Upper lobe of left lung (tissue), 4 donors: ENCODE data around the gene POLA2.
"Not testable (repeated sequence)": the region's sequence is repeated elsewhere in the genome, so short reads cannot be mapped to it uniquely, and the experiment has no call there.

Experiments used
- EP300 ChIP-seq, 4 donors: sonication (generic); formaldehyde crosslinking; IDR thresholded peaks; one replicate each; pipeline ENCODE4 v1.5.1; 2017; ENCODE audit warnings: antibody characterized with exemption in 4 of 4, control low read depth in 2 of 4
- POLR2A ChIP-seq, 4 donors: fragments of 450-650 bp; IDR thresholded peaks; one replicate each; pipeline ENCODE4 v1.5.1; 2016 to 2017; ENCODE audit warnings: antibody characterized with exemption in 4 of 4, mild to moderate bottlenecking in 2 of 4
- POLR2AphosphoS5 ChIP-seq, 2 donors: sonication (generic); formaldehyde crosslinking; IDR thresholded peaks; one replicate each; pipeline ENCODE4 v1.5.1; 2017; ENCODE audit warnings: antibody characterized with exemption in 2 of 2
- TF ChIP-seq, protein P1 (sequence below), 6 experiments: fragments of 450-650 bp in 4 of 6; fragments of 200-600 bp in 2 of 6; sonication (generic) in 2 of 6; IDR thresholded peaks; one replicate each; pipeline ENCODE4 v1.5.1; 2016 to 2019; ENCODE audit warnings: antibody characterized with exemption in 6 of 6

DNA sequence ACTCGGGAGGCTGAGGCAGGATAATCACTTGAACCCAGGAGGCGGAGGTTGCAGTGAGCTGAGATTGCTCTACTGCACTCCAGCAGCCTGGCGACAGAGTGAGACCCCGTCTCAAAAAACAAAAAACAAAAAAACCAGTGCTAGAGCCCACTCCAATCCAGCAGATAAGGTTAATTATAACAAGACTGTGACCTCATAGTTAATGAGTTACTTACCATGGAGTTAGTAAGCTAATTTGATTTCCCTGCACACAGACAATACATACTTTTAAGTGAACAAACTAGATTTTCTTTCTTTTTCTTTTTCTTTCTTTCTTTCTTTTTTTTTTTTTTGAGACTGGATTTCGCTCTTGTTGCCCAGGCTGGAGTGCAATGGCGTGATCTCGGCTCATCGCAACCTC is 16.7 kb upstream of the POLA2 start:
- not testable (repeated sequence) for TF ChIP-seq POLR2AphosphoS5, POLR2A, EP300 (IDR thresholded peaks at IDR 0.05)
- TF ChIP-seq, protein P1, sequence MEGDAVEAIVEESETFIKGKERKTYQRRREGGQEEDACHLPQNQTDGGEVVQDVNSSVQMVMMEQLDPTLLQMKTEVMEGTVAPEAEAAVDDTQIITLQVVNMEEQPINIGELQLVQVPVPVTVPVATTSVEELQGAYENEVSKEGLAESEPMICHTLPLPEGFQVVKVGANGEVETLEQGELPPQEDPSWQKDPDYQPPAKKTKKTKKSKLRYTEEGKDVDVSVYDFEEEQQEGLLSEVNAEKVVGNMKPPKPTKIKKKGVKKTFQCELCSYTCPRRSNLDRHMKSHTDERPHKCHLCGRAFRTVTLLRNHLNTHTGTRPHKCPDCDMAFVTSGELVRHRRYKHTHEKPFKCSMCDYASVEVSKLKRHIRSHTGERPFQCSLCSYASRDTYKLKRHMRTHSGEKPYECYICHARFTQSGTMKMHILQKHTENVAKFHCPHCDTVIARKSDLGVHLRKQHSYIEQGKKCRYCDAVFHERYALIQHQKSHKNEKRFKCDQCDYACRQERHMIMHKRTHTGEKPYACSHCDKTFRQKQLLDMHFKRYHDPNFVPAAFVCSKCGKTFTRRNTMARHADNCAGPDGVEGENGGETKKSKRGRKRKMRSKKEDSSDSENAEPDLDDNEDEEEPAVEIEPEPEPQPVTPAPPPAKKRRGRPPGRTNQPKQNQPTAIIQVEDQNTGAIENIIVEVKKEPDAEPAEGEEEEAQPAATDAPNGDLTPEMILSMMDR (IDR thresholded peaks at IDR 0.05), result not testable (repeated sequence)
